ENCODE results near the gene UBE2D2.

- TF ChIP-seq CTCF (IDR thresholded peaks at IDR 0.05), result no peak
- no peak for TF ChIP-seq POLR2A (IDR thresholded peaks at IDR 0.05)
These were observed 110.1 kb downstream of the UBE2D2 start for GRCh38 chr5:139671096-139671841.

Data from ovary (tissue), 3 donors.